Middle frontal gyrus (tissue), 1 donor: ENCODE results near the gene GAA.

Source experiments
- DNase-seq: peaks from one replicate; pipeline ENCODE4 v3.0.0-alpha.2; 2015; ENCODE audit warnings: low spot score; ENCODE audit errors: extremely low spot score

GAA gene

GRCh38 chr17:80101011-80101945 lies at the start of gene GAA:
TSS of gene GAA (plus strand) at chr17:80101581. CDS start at chr17:80104587, 3,006 bp downstream.
- DNase-seq: peak; percentile 65

- DNase-seq: no peak
Observed at GRCh38 chr17:80051681-80052080, 49.7 kb upstream of the GAA start.

GRCh38 chr17:80053102-80053501 lies 48.3 kb upstream of the GAA start:
- no peak for DNase-seq

GRCh38 chr17:80055597-80055996 lies 45.8 kb upstream of the GAA start:
- DNase-seq: no peak

GRCh38 chr17:80058311-80058955 lies 42.9 kb upstream of the GAA start:
- no peak for DNase-seq

GRCh38 chr17:80060644-80061043 lies 40.7 kb upstream of the GAA start:
- no peak for DNase-seq

- DNase-seq: no peak
Observed at GRCh38 chr17:80061421-80061820, 40.0 kb upstream of the GAA start.

GRCh38 chr17:80063830-80064585 lies 37.4 kb upstream of the GAA start:
- no peak for DNase-seq

GRCh38 chr17:80064696-80065095 lies 36.7 kb upstream of the GAA start:
- no peak for DNase-seq

GRCh38 chr17:80065478-80066170 lies 35.8 kb upstream of the GAA start:
- DNase-seq: no peak

- DNase-seq: no peak
Observed at GRCh38 chr17:80067393-80067986, 33.9 kb upstream of the GAA start.

- no peak for DNase-seq
Observed at GRCh38 chr17:80068301-80069222, 32.8 kb upstream of the GAA start.

- DNase-seq: no peak
Observed at GRCh38 chr17:80070375-80071115, 30.8 kb upstream of the GAA start.

- no peak for DNase-seq
Observed at GRCh38 chr17:80071116-80071841, 30.1 kb upstream of the GAA start.

- no peak for DNase-seq
Observed at GRCh38 chr17:80072410-80072809, 29.0 kb upstream of the GAA start.

- no peak for DNase-seq
Observed at GRCh38 chr17:80080081-80080480, 21.3 kb upstream of the GAA start.

- DNase-seq: no peak
Observed at GRCh38 chr17:80081596-80081995, 19.8 kb upstream of the GAA start.

- DNase-seq: peak; percentile 48
Observed at GRCh38 chr17:80082403-80083135, 18.8 kb upstream of the GAA start.
